Osteoblast (primary cell): ENCODE data around the gene PARK7. TPM values are rescaled to one million over a fixed set of nuclear protein-coding genes. Genes with fewer than 3 reads are reported as not detected.

Experiments
- DNase-seq: peaks from one replicate; pipeline ENCODE4 v3.0.0; 2011; ENCODE audit warnings: low spot score, mixed read lengths; ENCODE audit not compliant: insufficient read length; ENCODE audit errors: missing footprints
- H2AFZ ChIP-seq: 2 replicates; pipeline ENCODE4 v1.6.0; 2011; ENCODE audit warnings: mild to moderate bottlenecking, low read length
- H3K27ac ChIP-seq: 2 replicates; pipeline ENCODE4 v1.5.1; 2011; ENCODE audit warnings: mild to moderate bottlenecking, low read depth, low read length, moderate library complexity
- H3K27me3 ChIP-seq: 2 replicates; pipeline ENCODE4 v1.6.0; 2012; ENCODE audit warnings: mild to moderate bottlenecking, control low read depth, inconsistent platforms, low read length, moderate library complexity; ENCODE audit not compliant: insufficient read depth
- H3K36me3 ChIP-seq: 2 replicates; pipeline ENCODE4 v1.5.1; 2011; ENCODE audit warnings: mild to moderate bottlenecking, low read length, control low read depth, moderate library complexity; ENCODE audit not compliant: insufficient read depth
- H3K4me1 ChIP-seq: 2 replicates; pipeline ENCODE4 v1.5.1; 2011; ENCODE audit warnings: mild to moderate bottlenecking, low read length, control low read depth, moderate library complexity; ENCODE audit not compliant: insufficient read depth
- H3K4me2 ChIP-seq: 2 replicates; pipeline ENCODE4 v1.6.0; 2011; ENCODE audit warnings: mild to moderate bottlenecking, low read length; ENCODE audit not compliant: insufficient read depth
- H3K4me3 ChIP-seq: fragments of 200-600 bp; sonication (generic); 3 replicates; pipeline ENCODE4 v1.5.1; 2012; ENCODE audit warnings: mild to moderate bottlenecking, low read length, inconsistent platforms; ENCODE audit not compliant: insufficient read depth
- H3K79me2 ChIP-seq: 2 replicates; pipeline ENCODE4 v1.6.0; 2012; ENCODE audit warnings: mild to moderate bottlenecking, low read length, control low read depth, inconsistent platforms; ENCODE audit not compliant: insufficient read depth
- H3K9me3 ChIP-seq: 2 replicates; pipeline ENCODE4 v1.5.1; 2011; ENCODE audit warnings: low read depth, low read length, control low read depth
- H4K20me1 ChIP-seq: 2 replicates; pipeline ENCODE4 v1.6.0; 2012; ENCODE audit warnings: mild to moderate bottlenecking, low read length, control low read depth; ENCODE audit not compliant: insufficient read depth
- CTCF ChIP-seq: IDR thresholded peaks from 2 replicates; pipeline ENCODE4 v1.5.1; 2011; ENCODE audit warnings: mild to moderate bottlenecking, low read depth, low read length, moderate library complexity; ENCODE audit errors: extremely low read depth
- total RNA-seq: library from RNA; depleted of rRNA; stranded (reverse); fragments of >200 nt; gene quantifications from 2 replicates; pipeline ENCODE4 v1.2.3, GENCODE V29; 2012

The PARK7 gene
- total RNA-seq, 1 donor, result 168 TPM

GRCh38 chr1:7972285-7972684 lies 10.8 kb downstream of the PARK7 start:
- Histone ChIP-seq H3K9me3 (no peaks in the 10 kb centered on the region), H2AFZ (no peak overlapping the region), H3K4me3 (no peak overlapping the region), H3K4me1 (no peaks in the 10 kb centered on the region), H3K36me3 (peaks cover 64% of the 10 kb centered on the region), H3K27ac (no peak overlapping the region), H4K20me1 (peaks cover 15% of the 10 kb centered on the region), H3K79me2 (peaks cover 45% of the 10 kb centered on the region), H3K4me2 (no peak overlapping the region), H3K27me3 (no peaks in the 10 kb centered on the region)
- no peak for TF ChIP-seq CTCF
- DNase-seq, result no peak

- no peak overlapping the region for H2AFZ ChIP-seq
- no peak overlapping the region for H3K4me3 ChIP-seq
- TF ChIP-seq CTCF, result no peak
- H3K27ac ChIP-seq, result no peak overlapping the region
- H3K4me2 ChIP-seq, result no peak overlapping the region
- peaks cover 37% of the 10 kb centered on the region for H3K79me2 ChIP-seq
- no peaks in the 10 kb centered on the region for H3K4me1 ChIP-seq
- peaks cover 9% of the 10 kb centered on the region for H4K20me1 ChIP-seq
- DNase-seq, result no peak
- peaks cover 59% of the 10 kb centered on the region for H3K36me3 ChIP-seq
- no peaks in the 10 kb centered on the region for H3K27me3 ChIP-seq
- H3K9me3 ChIP-seq, result no peaks in the 10 kb centered on the region
These were observed 11.6 kb downstream of the PARK7 start for GRCh38 chr1:7973086-7973485.

GRCh38 chr1:7975212-7975865 lies 13.8 kb downstream of the PARK7 start:
- Histone ChIP-seq H3K4me2 (no peak overlapping the region), H3K4me1 (no peaks in the 10 kb centered on the region), H3K9me3 (no peaks in the 10 kb centered on the region), H3K27ac (no peak overlapping the region), H3K4me3 (no peak overlapping the region), H2AFZ (no peak overlapping the region), H3K36me3 (peaks cover 57% of the 10 kb centered on the region), H3K79me2 (peaks cover 24% of the 10 kb centered on the region), H3K27me3 (no peaks in the 10 kb centered on the region), H4K20me1 (peaks cover 12% of the 10 kb centered on the region)
- DNase-seq, result peak; percentile 92
- TF ChIP-seq CTCF, result peak; percentile 93

- Histone ChIP-seq H3K27ac (no peak overlapping the region), H3K4me1 (peaks cover 3% of the 10 kb centered on the region), H3K4me2 (no peak overlapping the region), H4K20me1 (peaks cover 16% of the 10 kb centered on the region), H3K27me3 (no peaks in the 10 kb centered on the region), H3K9me3 (no peaks in the 10 kb centered on the region), H2AFZ (no peak overlapping the region), H3K36me3 (peaks cover 67% of the 10 kb centered on the region), H3K4me3 (no peak overlapping the region), H3K79me2 (peaks cover 20% of the 10 kb centered on the region)
- no peak for DNase-seq
- no peak for TF ChIP-seq CTCF
These were observed 19.5 kb downstream of the PARK7 start for GRCh38 chr1:7980984-7981383.
